Tibial nerve (tissue), 4 donors: ENCODE results near the gene MTTP.

Source experiments
- CTCF ChIP-seq, 5 experiments: fragments of 200-600 bp in 3 of 5; fragments of 450-650 bp in 2 of 5; sonication (generic) in 3 of 5; IDR thresholded peaks; one replicate each; pipeline ENCODE4 v1.5.1; 2016 to 2019; ENCODE audit warnings: antibody characterized with exemption in 5 of 5, mild to moderate bottlenecking in 3 of 5, moderate library complexity in 2 of 5
- EP300 ChIP-seq, 2 donors: sonication (generic); formaldehyde crosslinking; IDR thresholded peaks; one replicate each; pipeline ENCODE4 v1.6.1; 2017; ENCODE audit warnings: antibody characterized with exemption in 2 of 2, mild to moderate bottlenecking in 1 of 2
- POLR2A ChIP-seq, 2 donors: fragments of 450-650 bp; IDR thresholded peaks; one replicate each; pipeline ENCODE4 v1.6.1; 2017; ENCODE audit warnings: antibody characterized with exemption in 2 of 2, mild to moderate bottlenecking in 2 of 2, moderate library complexity in 2 of 2

GRCh38 chr4:99648321-99648720, 73.7 kb downstream of the MTTP start:
- TF ChIP-seq CTCF (IDR thresholded peaks at IDR 0.05) (no peak), POLR2A (IDR thresholded peaks at IDR 0.05) (no peak), EP300 (IDR thresholded peaks at IDR 0.05) (no peak)
